ENCODE data around the gene MAP4K5. TPM values are rescaled to one million over a fixed set of nuclear protein-coding genes. Genes with fewer than 3 reads are reported as not detected.

MAP4K5 gene
- total RNA-seq (2016; rRNA removed; fragmentation: Illumina TruSeq; extraction: Trizol), result 23.9 and 26.3 TPM in 2 replicates
- 7.8 and 9.3 TPM in 2 replicates for total RNA-seq (2016; cell fraction: cytosol; rRNA removed; fragmentation: Illumina TruSeq; extraction: Trizol; ENCODE audit: low read depth)
- total RNA-seq (2016; cell fraction: insoluble cytoplasmic fraction; rRNA removed; fragmentation: Illumina TruSeq; extraction: Trizol), result 23.5 and 26.9 TPM in 2 replicates
- total RNA-seq (2016; cell fraction: membrane; rRNA removed; fragmentation: Illumina TruSeq; extraction: Trizol), result 17.5 and 21.7 TPM in 2 replicates
- total RNA-seq (2016; cell fraction: nucleus; rRNA removed; fragmentation: Illumina TruSeq; extraction: Trizol), result 36.8 and 37.3 TPM in 2 replicates
- 7.9 and 12.7 TPM in 2 replicates for polyA plus RNA-seq (2011; rRNA removed)
- 4.8 and 5.9 TPM in 2 replicates for polyA plus RNA-seq (2011; cell fraction: cytosol; rRNA removed)
- 15.7 and 15.9 TPM in 2 replicates for polyA plus RNA-seq (2011; cell fraction: nucleus; rRNA removed)
- 13.2 and 15.0 TPM in 2 replicates for polyA plus RNA-seq (2012)
- 4.8 and 5.0 TPM in 2 replicates for polyA plus RNA-seq (2016; cell fraction: cytosol; fragmentation: Illumina TruSeq; extraction: Trizol; ENCODE audit: low read depth)
- polyA plus RNA-seq (2016; cell fraction: insoluble cytoplasmic fraction; fragmentation: Illumina TruSeq; extraction: Trizol; ENCODE audit: low read depth), result 27.6 and 28.0 TPM in 2 replicates
- polyA plus RNA-seq (2016; cell fraction: membrane; fragmentation: Illumina TruSeq; extraction: Trizol; ENCODE audit: low read depth), result 12.1 and 13.3 TPM in 2 replicates
- 44.2 and 46.6 TPM in 2 replicates for polyA plus RNA-seq (2016; cell fraction: nucleus; fragmentation: Illumina TruSeq; extraction: Trizol; ENCODE audit: insufficient read depth, low read depth)
- 6.6 and 7.2 TPM in 2 replicates for polyA minus RNA-seq (2011; rRNA and poly(A)+ RNA removed; ENCODE audit: low replicate concordance)
- polyA minus RNA-seq (2011; cell fraction: cytosol; rRNA and poly(A)+ RNA removed), result 8.2 and 9.0 TPM in 2 replicates
- polyA minus RNA-seq (2011; cell fraction: nucleus; rRNA and poly(A)+ RNA removed), result 52.5 and 65.8 TPM in 2 replicates
- Bru-seq, nascent RNA, result percentile 85 among the genes with signal in this experiment
- BruChase-seq, experiment 1, labeled RNA remaining after a 6-hour chase, result percentile 79 among the genes with signal in this experiment
- BruChase-seq, experiment 2, labeled RNA remaining after a 2-hour chase, result percentile 83 among the genes with signal in this experiment
- long read RNA-seq, experiment 1, partial matches to known transcripts, result 5 of 11 reads
- long read RNA-seq, experiment 1, other reads (novel, unspliced or antisense), result 6 of 11 reads
- long read RNA-seq, experiment 2, partial matches to known transcripts, result 6 of 26 reads
- long read RNA-seq, experiment 2, other reads (novel, unspliced or antisense), result 20 of 26 reads

DNA sequence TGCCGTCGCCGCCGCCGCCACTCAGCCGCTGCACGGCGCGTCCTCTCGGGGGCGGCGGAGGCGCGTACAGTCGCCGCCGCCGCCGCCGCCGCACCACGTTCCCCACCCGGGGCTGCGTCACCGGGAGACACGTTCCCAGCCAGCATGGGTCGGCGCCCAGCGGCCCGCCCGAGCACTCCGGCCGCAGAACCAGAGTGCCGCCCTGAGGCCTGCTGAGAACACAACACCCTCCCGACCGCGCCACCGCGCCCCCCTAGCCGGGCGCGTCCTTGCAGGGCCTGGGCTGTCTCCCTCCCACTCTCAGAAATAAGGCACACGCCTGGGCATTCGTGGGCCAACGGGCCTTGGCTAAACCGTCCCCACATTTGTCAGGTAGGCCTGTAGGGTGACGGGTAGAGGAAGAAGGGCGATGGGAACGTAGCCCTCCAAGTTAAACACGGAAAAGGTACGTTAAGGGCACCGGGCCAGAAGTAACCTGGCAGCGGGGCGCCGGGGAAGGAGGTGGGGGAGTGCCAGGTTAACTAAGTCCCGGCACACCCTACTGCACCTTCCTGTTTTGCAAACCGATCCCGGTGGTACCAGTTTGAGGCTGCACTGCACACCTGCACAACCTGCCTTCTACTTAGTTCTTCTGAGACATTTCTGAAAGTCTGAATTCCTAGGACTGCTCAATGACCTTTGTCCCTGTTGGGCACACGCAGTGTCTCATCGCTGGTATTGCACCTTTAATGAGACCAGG is at the start of gene MAP4K5:
Gene MAP4K5, minus strand, starts transcription at position 68 of the 739 bp plus-strand sequence. CDS start 520 bp downstream, outside the sequence.
- Histone ChIP-seq H2AFZ (ENCODE audit: low read length) (peak within 1 kb of the TSS; percentile 83), H3K4me3 (replicated peaks in 1 of 3; ENCODE audit: insufficient read depth in 1 of 3, low read depth in 2 of 3, low read length in 3 of 3) (peak within 1 kb of the TSS; percentile 87 to 91 (median 90)), H4K20me1 (ENCODE audit: insufficient read depth, low read length) (peaks cover 10% of the 10 kb centered on the region; the same call in 1 of the 2 replicates), H3K27ac (ENCODE audit: extremely low read length, insufficient read depth, low read length) (peak within 1 kb of the TSS; percentile 85), H3K4me2 (ENCODE audit: low read depth, low read length) (peak within 1 kb of the TSS; percentile 91), H3K79me2 (ENCODE audit: insufficient read depth, low read length) (peaks cover 44% of the 10 kb centered on the region), H3K36me3 (replicated peaks in 1 of 2; ENCODE audit: control insufficient read depth in 1 of 2, insufficient read depth in 2 of 2, low read length in 2 of 2) (no peaks in the 10 kb centered on the region), H3K27me3 (ENCODE audit: control insufficient read depth in 1 of 2, insufficient read depth in 2 of 2, low read length in 2 of 2) (no peaks in the 10 kb centered on the region; a peak in 1 of 5 replicates), H3K4me1 (ENCODE audit: insufficient read depth, low read length) (peaks cover 43% of the 10 kb centered on the region), H3K9ac (ENCODE audit: insufficient read depth, low read depth, low read length) (peak within 1 kb of the TSS; percentile 90), H3K9me3 (ENCODE audit: low read length) (peaks cover 6% of the 10 kb centered on the region; the same call in 1 of the 2 replicates)
- peak; percentile 51 for FAIRE-seq
- 0% methylated on average over 9 of the region's 60 CpGs for WGBS (ENCODE audit: low lambda C conversion rate)
- BruUV-seq (replicated peaks), result TSS peak; percentile 54
- CTCF ChIA-PET (ENCODE audit: low intra/inter-chr PET ratio, low total read pairs), result interaction anchor here (0.7 to 2.8 kb wide), 3 partner anchors 212 to 678 kb away, joined by 3 to 44 read pairs (median 15); no protein-coding TSS in a partner anchor
- intact Hi-C loops (cut with micrococcal nuclease; ENCODE audit: unreplicated experiment) (loop anchor here (1.0 to 5.0 kb wide), 5 partner anchors 55 to 670 kb away; partner anchors contain the start of gene SOS2), in situ Hi-C loops (cut with HindIII; ENCODE audit: extremely low pct_ligation_motif_present, low pct_unique_long_range_greater_than_20kb) (loop anchor here (25.0 kb wide), 1 partner anchor 670 kb away; the partner anchor contains the start of gene NEMF)
- DNase-seq (ENCODE audit: low spot score), result peak; percentile 82
- POLR2A ChIA-PET, result interaction anchor here (1.0 to 1.3 kb wide), 2 partner anchors 90 to 220 kb away, joined by 3 read pairs; partner anchors contain the start of genes DMAC2L and L2HGDH
- ATAC-seq, result peak; percentile 97
- peak; percentile 13; the same call in 1 of the 2 replicates for TF ChIP-seq ZNF792 (CRISPR knock-in tag; IDR thresholded peaks at IDR 0.05)
- TF ChIP-seq, protein P1, sequence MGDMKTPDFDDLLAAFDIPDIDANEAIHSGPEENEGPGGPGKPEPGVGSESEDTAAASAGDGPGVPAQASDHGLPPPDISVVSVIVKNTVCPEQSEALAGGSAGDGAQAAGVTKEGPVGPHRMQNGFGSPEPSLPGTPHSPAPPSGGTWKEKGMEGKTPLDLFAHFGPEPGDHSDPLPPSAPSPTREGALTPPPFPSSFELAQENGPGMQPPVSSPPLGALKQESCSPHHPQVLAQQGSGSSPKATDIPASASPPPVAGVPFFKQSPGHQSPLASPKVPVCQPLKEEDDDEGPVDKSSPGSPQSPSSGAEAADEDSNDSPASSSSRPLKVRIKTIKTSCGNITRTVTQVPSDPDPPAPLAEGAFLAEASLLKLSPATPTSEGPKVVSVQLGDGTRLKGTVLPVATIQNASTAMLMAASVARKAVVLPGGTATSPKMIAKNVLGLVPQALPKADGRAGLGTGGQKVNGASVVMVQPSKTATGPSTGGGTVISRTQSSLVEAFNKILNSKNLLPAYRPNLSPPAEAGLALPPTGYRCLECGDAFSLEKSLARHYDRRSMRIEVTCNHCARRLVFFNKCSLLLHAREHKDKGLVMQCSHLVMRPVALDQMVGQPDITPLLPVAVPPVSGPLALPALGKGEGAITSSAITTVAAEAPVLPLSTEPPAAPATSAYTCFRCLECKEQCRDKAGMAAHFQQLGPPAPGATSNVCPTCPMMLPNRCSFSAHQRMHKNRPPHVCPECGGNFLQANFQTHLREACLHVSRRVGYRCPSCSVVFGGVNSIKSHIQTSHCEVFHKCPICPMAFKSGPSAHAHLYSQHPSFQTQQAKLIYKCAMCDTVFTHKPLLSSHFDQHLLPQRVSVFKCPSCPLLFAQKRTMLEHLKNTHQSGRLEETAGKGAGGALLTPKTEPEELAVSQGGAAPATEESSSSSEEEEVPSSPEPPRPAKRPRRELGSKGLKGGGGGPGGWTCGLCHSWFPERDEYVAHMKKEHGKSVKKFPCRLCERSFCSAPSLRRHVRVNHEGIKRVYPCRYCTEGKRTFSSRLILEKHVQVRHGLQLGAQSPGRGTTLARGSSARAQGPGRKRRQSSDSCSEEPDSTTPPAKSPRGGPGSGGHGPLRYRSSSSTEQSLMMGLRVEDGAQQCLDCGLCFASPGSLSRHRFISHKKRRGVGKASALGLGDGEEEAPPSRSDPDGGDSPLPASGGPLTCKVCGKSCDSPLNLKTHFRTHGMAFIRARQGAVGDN (CRISPR knock-in tag; IDR thresholded peaks at IDR 0.05), result peak; percentile 90
- TF ChIP-seq HHEX (CRISPR knock-in tag; IDR thresholded peaks at IDR 0.05), result no peak
- TF ChIP-seq GLI4 (CRISPR knock-in tag; IDR thresholded peaks at IDR 0.05; ENCODE audit: borderline replicate concordance), result no peak
- peak; percentile 41; the same call in 1 of the 2 replicates for TF ChIP-seq FOXJ3 (CRISPR knock-in tag; IDR thresholded peaks at IDR 0.05; ENCODE audit: borderline replicate concordance)
- TF ChIP-seq ZNF746 (CRISPR knock-in tag; IDR thresholded peaks at IDR 0.05), result 0 out of 2 replicates have a peak, but pooled peaks have one; percentile 11
- TF ChIP-seq, protein P2, sequence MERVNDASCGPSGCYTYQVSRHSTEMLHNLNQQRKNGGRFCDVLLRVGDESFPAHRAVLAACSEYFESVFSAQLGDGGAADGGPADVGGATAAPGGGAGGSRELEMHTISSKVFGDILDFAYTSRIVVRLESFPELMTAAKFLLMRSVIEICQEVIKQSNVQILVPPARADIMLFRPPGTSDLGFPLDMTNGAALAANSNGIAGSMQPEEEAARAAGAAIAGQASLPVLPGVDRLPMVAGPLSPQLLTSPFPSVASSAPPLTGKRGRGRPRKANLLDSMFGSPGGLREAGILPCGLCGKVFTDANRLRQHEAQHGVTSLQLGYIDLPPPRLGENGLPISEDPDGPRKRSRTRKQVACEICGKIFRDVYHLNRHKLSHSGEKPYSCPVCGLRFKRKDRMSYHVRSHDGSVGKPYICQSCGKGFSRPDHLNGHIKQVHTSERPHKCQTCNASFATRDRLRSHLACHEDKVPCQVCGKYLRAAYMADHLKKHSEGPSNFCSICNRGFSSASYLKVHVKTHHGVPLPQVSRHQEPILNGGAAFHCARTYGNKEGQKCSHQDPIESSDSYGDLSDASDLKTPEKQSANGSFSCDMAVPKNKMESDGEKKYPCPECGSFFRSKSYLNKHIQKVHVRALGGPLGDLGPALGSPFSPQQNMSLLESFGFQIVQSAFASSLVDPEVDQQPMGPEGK (CRISPR knock-in tag; IDR thresholded peaks at IDR 0.05), result peak; percentile 82
- TF ChIP-seq POGZ (CRISPR knock-in tag; IDR thresholded peaks at IDR 0.05), result peak; percentile 76; the same call in 1 of the 2 replicates
- TF ChIP-seq CCDC6 (CRISPR knock-in tag; IDR thresholded peaks at IDR 0.05), result 0 out of 2 replicates have a peak, but pooled peaks have one; percentile 10
- peak; percentile 45; the same call in 1 of the 2 replicates for TF ChIP-seq MIER3 (CRISPR knock-in tag; IDR thresholded peaks at IDR 0.05; ENCODE audit: borderline replicate concordance)
